SKM-1 (cell line): ENCODE results near the gene ITGB7.

Experiments
- DNase-seq: peaks from one replicate; lab custom pipeline; 2025; ENCODE audit not compliant: unreplicated experiment; lab: John Stamatoyannopoulos, UW

ITGB7 gene

DNA sequence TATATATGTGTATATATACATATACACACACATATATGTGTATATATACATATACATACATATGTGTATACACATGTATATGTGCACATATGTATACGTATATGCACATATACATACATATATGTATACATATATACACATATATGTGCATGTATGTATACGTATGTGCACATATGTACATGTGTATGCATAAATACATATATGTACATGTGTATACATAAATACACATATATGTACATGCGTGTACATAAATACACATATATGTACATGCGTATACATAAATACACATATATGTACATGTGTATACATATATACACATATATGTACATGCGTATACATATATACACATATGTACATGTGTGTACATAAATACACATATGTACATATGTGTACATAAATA, 59.9 kb downstream of the ITGB7 start:
- no peak for DNase-seq

DNA sequence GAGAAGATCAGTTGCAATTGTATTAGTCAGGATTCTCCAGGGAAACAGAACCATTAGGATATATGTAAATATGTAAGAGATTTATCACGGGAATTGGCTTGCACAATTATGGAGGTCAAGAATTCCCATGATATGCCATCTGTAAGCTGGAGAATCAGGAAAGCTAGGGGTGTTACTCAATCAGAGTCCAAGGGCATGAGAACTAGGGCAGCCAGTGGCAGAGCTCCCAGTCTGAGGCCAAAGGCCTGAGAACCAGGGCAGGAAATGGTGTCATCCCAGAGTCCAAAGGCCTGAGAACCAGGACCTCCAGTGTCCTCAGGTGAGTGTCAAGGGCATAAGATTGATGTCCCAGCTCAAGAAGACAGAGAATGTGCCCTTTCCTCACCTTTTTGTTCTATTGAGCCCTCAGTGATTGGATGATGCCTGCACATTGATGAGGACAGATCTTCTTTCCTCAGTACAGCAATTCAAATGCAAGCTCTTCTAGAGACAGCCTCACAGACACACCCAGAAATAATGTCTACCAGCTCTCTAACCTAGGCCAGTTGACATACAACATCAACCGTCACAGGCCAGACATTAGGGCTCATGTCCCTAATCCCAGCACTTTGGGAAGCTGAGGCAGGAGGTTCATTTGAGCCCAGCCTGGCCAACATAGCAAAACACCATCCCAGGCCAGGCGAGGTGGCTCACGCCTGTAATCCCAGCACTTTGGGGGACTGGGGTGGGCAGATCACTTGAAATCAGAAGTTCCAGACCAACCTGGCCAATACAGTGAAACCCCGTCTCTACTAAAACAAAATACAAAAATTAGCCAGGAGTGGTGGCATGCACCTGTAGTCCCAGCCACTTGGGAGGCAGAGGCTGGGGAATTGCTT, 61.4 kb downstream of the ITGB7 start:
- DNase-seq, result no peak

DNA sequence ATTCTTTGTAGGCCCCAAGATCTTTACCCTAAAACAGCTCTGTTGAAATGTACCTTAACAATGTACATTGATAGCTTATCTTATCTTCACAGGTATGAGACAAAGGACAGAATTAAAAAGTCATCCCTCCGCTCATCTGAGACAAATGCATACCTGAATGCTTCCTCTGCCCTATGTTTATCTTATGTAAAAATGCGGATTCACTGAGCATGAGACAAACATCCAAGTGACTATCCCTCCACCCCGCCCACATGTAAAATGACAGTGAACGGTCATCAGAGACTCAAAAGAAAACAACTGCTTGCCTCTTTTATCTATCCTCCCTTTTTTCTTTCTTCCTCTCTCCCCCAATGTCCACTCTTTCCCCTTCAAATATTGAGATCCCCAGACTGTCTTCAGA, 63.7 kb downstream of the ITGB7 start:
- no peak for DNase-seq
